CD8-positive, alpha-beta memory T cell (primary cell): ENCODE measurements around the gene OR2T10. TPM values are rescaled to one million over a fixed set of nuclear protein-coding genes. Genes with fewer than 3 reads are reported as not detected.
"Not testable (repeated sequence)": the region's sequence is repeated elsewhere in the genome, so short reads cannot be mapped to it uniquely, and the experiment has no call there.

Source experiments
- CTCF ChIA-PET: fragments of 350-600 bp; sonication (Branson Sonifier 250); formaldehyde crosslinking; loops from one replicate; lab custom pipeline; 2021; ENCODE audit warnings: antibody characterized with exemption; lab: Charles Lee
- POLR2A ChIA-PET: fragments of 350-600 bp; sonication (Branson Sonifier 250); formaldehyde crosslinking; loops from one replicate; lab custom pipeline; 2021; ENCODE audit warnings: antibody characterized with exemption; lab: Charles Lee
- DNase-seq, 5 donors: peaks; one replicate each; pipeline versions ENCODE4 v3.0.0 to v3.0.0-alpha.2; 2020 to 2022; ENCODE audit warnings: mixed read lengths in 1 of 5
- H3K27ac ChIP-seq: one replicate; pipeline ENCODE4 v1.7.0; 2013; ENCODE audit warnings: low read depth, mild to moderate bottlenecking, low read length, moderate library complexity
- H3K27me3 ChIP-seq: 2 replicates; pipeline ENCODE4 v1.7.0; 2013; ENCODE audit warnings: low read length, mild to moderate bottlenecking; ENCODE audit not compliant: insufficient read depth, poor library complexity, severe bottlenecking
- H3K36me3 ChIP-seq: 2 replicates; pipeline ENCODE4 v1.7.0; 2013; ENCODE audit warnings: mild to moderate bottlenecking, low read length, moderate library complexity; ENCODE audit not compliant: insufficient read depth
- H3K4me1 ChIP-seq: 2 replicates; pipeline ENCODE4 v1.7.0; 2013; ENCODE audit warnings: mild to moderate bottlenecking, low read length, moderate library complexity; ENCODE audit not compliant: insufficient read depth
- H3K4me3 ChIP-seq: 2 replicates; pipeline ENCODE4 v1.7.0; 2013; ENCODE audit warnings: mild to moderate bottlenecking, low read length
- H3K9me3 ChIP-seq: 2 replicates; pipeline ENCODE4 v1.7.0; 2013; ENCODE audit warnings: mild to moderate bottlenecking, low read length
- H3K27ac Mint-ChIP-seq, 8 donors: one replicate each; pipeline ENCODE4 v1.8.0; 2020 to 2021; ENCODE audit warnings: mixed read lengths in 8 of 8, mild to moderate bottlenecking in 6 of 8, inconsistent platforms in 3 of 8, moderate library complexity in 3 of 8
- H3K27me3 Mint-ChIP-seq, 2 donors: one replicate each; pipeline ENCODE4 v1.8.0; 2020 to 2021; ENCODE audit warnings: mixed read lengths in 2 of 2, mild to moderate bottlenecking in 1 of 2, moderate library complexity in 1 of 2
- H3K36me3 Mint-ChIP-seq, 3 donors: one replicate each; pipeline ENCODE4 v1.8.0; 2020 to 2021; ENCODE audit warnings: mixed read lengths in 3 of 3, inconsistent platforms in 1 of 3, mild to moderate bottlenecking in 1 of 3
- H3K4me1 Mint-ChIP-seq, 3 donors: one replicate each; pipeline ENCODE4 v1.8.0; 2020 to 2021; ENCODE audit warnings: mixed read lengths in 3 of 3, inconsistent platforms in 1 of 3, mild to moderate bottlenecking in 1 of 3
- H3K4me3 Mint-ChIP-seq, 7 donors: one replicate each; pipeline ENCODE4 v1.8.0; 2020 to 2021; ENCODE audit warnings: mixed read lengths in 7 of 7, mild to moderate bottlenecking in 6 of 7, moderate library complexity in 4 of 7, inconsistent platforms in 2 of 7
- H3K9me3 Mint-ChIP-seq, 5 donors: one replicate each; pipeline ENCODE4 v1.8.0; 2020 to 2022; ENCODE audit warnings: mixed read lengths in 5 of 5, mild to moderate bottlenecking in 3 of 5, moderate library complexity in 2 of 5, inconsistent platforms in 1 of 5
- polyA plus RNA-seq: library from polyadenylated mRNA; unstranded; fragments of 300-500 nt; fragmentation: Illumina TruSeq; gene quantifications from one replicate; pipeline ENCODE4 v1.2.3, GENCODE V29; 2021
- total RNA-seq, 2 experiments: library from RNA; stranded (reverse); gene quantifications; one replicate each; pipeline ENCODE4 v1.2.3, GENCODE V29; 2021

OR2T10 gene
- total and polyA plus RNA-seq, 3 experiments from 2014 or later, result not detected

GRCh38 chr1:248565530-248566373 is 31.7 kb downstream of the OR2T10 start:
- Mint-ChIP-seq H3K4me3 (peak overlapping the region; percentile 53 to 87 (median 82)), H3K27ac (peak overlapping the region in 7 of 8 donors; percentile 70 to 95 (median 78)), H3K4me1 (peaks cover 4 to 12% (median 7%) of the 10 kb centered on the region in 3 donors)
- DNase-seq, result peak in 2 of 5 donors; percentile 10 to 48
- H3K4me1 ChIP-seq, H3K9me3 ChIP-seq, H3K27me3 ChIP-seq, H3K9me3 Mint-ChIP-seq, H3K27me3 Mint-ChIP-seq, H3K36me3 ChIP-seq, H3K27ac ChIP-seq, POLR2A ChIA-PET, CTCF ChIA-PET, H3K36me3 Mint-ChIP-seq: not testable (repeated sequence)
- H3K4me3 ChIP-seq, result peak overlapping the region; percentile 49

GRCh38 chr1:248562672-248563071 is 34.8 kb downstream of the OR2T10 start, which contains the start of gene OR2T29:
Gene OR2T29, minus strand, starts transcription at chr1:248562772. Its CDS starts 3,281 bp downstream, at chr1:248559491.
- H3K27me3 ChIP-seq, H3K9me3 ChIP-seq, H3K4me1 ChIP-seq, H3K27me3 Mint-ChIP-seq, POLR2A ChIA-PET, H3K4me3 ChIP-seq, DNase-seq, H3K27ac Mint-ChIP-seq, H3K9me3 Mint-ChIP-seq, H3K36me3 ChIP-seq, H3K4me3 Mint-ChIP-seq, CTCF ChIA-PET, H3K27ac ChIP-seq, H3K36me3 Mint-ChIP-seq: not testable (repeated sequence)
- peaks cover 4 to 12% (median 7%) of the 10 kb centered on the region in 3 donors for H3K4me1 Mint-ChIP-seq

GRCh38 chr1:248551027-248551426 is 46.5 kb downstream of the OR2T10 start:
- H3K9me3 Mint-ChIP-seq, POLR2A ChIA-PET, H3K27ac ChIP-seq, CTCF ChIA-PET, H3K4me1 Mint-ChIP-seq, H3K27ac Mint-ChIP-seq, H3K4me1 ChIP-seq, H3K27me3 Mint-ChIP-seq, H3K27me3 ChIP-seq, H3K36me3 Mint-ChIP-seq, H3K9me3 ChIP-seq, DNase-seq, H3K36me3 ChIP-seq, H3K4me3 Mint-ChIP-seq, H3K4me3 ChIP-seq: not testable (repeated sequence)

GRCh38 chr1:248547383-248547782 is 50.1 kb downstream of the OR2T10 start:
- H3K4me1 Mint-ChIP-seq, H3K9me3 ChIP-seq, H3K36me3 ChIP-seq, POLR2A ChIA-PET, H3K27me3 ChIP-seq, H3K27ac ChIP-seq, H3K4me3 ChIP-seq, H3K36me3 Mint-ChIP-seq, CTCF ChIA-PET, H3K27ac Mint-ChIP-seq, H3K4me1 ChIP-seq, H3K9me3 Mint-ChIP-seq, DNase-seq, H3K4me3 Mint-ChIP-seq, H3K27me3 Mint-ChIP-seq: not testable (repeated sequence)

Other genes starting within 250 kb of the OR2T10 start
- gene OR14C36, start 248.9 kb downstream of the OR2T10 start, total RNA-seq, result not detected
- gene OR14C36, start 248.9 kb downstream of the OR2T10 start, polyA plus RNA-seq, result not detected
- gene OR2T4, start 236.0 kb downstream of the OR2T10 start, total RNA-seq, result not detected
- gene OR2T4, start 236.0 kb downstream of the OR2T10 start, polyA plus RNA-seq, result not detected
- not detected for gene OR2T6, start 222.0 kb downstream of the OR2T10 start, total RNA-seq
- gene OR2T6, start 222.0 kb downstream of the OR2T10 start, polyA plus RNA-seq, result not detected
- gene OR2T1, start 194.7 kb downstream of the OR2T10 start, total RNA-seq, result not detected
- not detected for gene OR2T1, start 194.7 kb downstream of the OR2T10 start, polyA plus RNA-seq
- gene OR2T2, start 152.1 kb downstream of the OR2T10 start, total RNA-seq, result not detected
- gene OR2T2, start 152.1 kb downstream of the OR2T10 start, polyA plus RNA-seq, result not detected
- gene OR2T3, start 124.3 kb downstream of the OR2T10 start, total RNA-seq, result not detected
- not detected for gene OR2T3, start 124.3 kb downstream of the OR2T10 start, polyA plus RNA-seq
- gene OR2T5, start 109.1 kb downstream of the OR2T10 start, total RNA-seq, result not detected
- not detected for gene OR2T5, start 109.1 kb downstream of the OR2T10 start, polyA plus RNA-seq
- not detected for gene OR2G6, start 89.6 kb downstream of the OR2T10 start, total RNA-seq
- not detected for gene OR2G6, start 89.6 kb downstream of the OR2T10 start, polyA plus RNA-seq
- not detected for gene OR2T29, start 34.9 kb downstream of the OR2T10 start, total RNA-seq
- gene OR2T29, start 34.9 kb downstream of the OR2T10 start, polyA plus RNA-seq, result not detected
- not detected for gene OR2T34, start 22.9 kb downstream of the OR2T10 start, total RNA-seq
- not detected for gene OR2T34, start 22.9 kb downstream of the OR2T10 start, polyA plus RNA-seq
- not detected for gene OR2T11, start 37.4 kb upstream of the OR2T10 start, total RNA-seq
- not detected for gene OR2T11, start 37.4 kb upstream of the OR2T10 start, polyA plus RNA-seq
- gene OR2T35, start 47.6 kb upstream of the OR2T10 start, total RNA-seq, result not detected
- gene OR2T35, start 47.6 kb upstream of the OR2T10 start, polyA plus RNA-seq, result not detected
- not detected for gene OR2T27, start 57.8 kb upstream of the OR2T10 start, total RNA-seq
- not detected for gene OR2T27, start 57.8 kb upstream of the OR2T10 start, polyA plus RNA-seq
- gene OR14I1, start 105.1 kb upstream of the OR2T10 start, total RNA-seq, result not detected
- gene OR14I1, start 105.1 kb upstream of the OR2T10 start, polyA plus RNA-seq, result not detected
- gene LYPD8, start 158.1 kb upstream of the OR2T10 start, total RNA-seq, result not detected
- not detected for gene LYPD8, start 158.1 kb upstream of the OR2T10 start, polyA plus RNA-seq
- gene SH3BP5L, start 228.2 kb upstream of the OR2T10 start, total RNA-seq, result 10 to 100 TPM; 20.1 to 21.8 TPM
- gene SH3BP5L, start 228.2 kb upstream of the OR2T10 start, polyA plus RNA-seq, result 3.8 TPM
- 10 to 100 TPM; 52.1 to 55.2 TPM for gene ZNF672, start 240.5 kb upstream of the OR2T10 start, total RNA-seq
- gene ZNF672, start 240.5 kb upstream of the OR2T10 start, polyA plus RNA-seq, result 29.6 TPM